SH-SY5Y (cell line): ENCODE results near the gene ABTB2.

ENCODE experiments used
- GATA2 ChIP-seq: IDR thresholded peaks from 2 replicates; pipeline ENCODE4 v1.6.1; 2011; ENCODE audit warnings: mild to moderate bottlenecking, low read depth, low read length
- GATA3 ChIP-seq: IDR thresholded peaks from 2 replicates; pipeline ENCODE4 v1.6.1; 2011; ENCODE audit warnings: low read depth, mild to moderate bottlenecking, low read length, moderate library complexity

DNA sequence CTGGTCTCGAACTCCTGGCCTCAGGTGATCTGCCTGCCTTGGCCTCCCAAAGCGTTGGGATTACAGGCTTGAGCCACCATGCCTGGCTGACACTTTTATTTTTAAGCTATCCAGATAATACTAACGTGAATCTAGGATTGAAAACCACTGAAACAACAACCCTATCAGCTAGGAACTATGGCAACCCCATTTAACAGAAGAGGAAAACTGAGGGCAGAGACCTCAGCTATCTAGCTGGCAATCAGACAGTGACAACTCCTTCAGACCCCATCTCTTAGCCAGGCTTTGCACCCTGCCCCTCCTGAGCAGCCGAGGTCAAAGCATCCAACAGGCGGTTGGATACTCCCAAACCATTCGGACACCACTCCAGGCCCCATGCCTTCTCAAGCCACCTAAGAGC, 14.1 kb downstream of the ABTB2 start:
- TF ChIP-seq GATA3 (no peak), GATA2 (no peak)
